Measurements from ENCODE around the gene CAP2.

DNA sequence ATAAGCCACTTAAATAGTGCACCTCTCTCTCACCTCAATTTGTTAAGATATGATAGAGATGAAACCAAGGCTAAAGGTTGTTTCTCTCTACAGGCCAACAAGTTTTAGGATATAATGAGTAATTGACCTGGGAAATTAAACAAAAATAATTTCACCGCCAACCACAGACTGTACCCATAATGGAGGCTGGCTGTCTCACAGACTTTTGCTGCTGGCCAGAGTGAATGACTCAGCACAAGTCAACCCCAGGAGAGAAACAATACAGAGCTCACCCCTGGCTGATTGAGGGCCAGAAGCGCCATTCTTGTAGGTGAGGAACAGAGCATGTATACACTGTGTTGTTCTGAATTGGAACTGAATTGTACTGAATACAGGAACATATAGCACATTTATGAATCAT lies 99.9 kb downstream of the CAP2 start:
- TF ChIP-seq, protein P1, sequence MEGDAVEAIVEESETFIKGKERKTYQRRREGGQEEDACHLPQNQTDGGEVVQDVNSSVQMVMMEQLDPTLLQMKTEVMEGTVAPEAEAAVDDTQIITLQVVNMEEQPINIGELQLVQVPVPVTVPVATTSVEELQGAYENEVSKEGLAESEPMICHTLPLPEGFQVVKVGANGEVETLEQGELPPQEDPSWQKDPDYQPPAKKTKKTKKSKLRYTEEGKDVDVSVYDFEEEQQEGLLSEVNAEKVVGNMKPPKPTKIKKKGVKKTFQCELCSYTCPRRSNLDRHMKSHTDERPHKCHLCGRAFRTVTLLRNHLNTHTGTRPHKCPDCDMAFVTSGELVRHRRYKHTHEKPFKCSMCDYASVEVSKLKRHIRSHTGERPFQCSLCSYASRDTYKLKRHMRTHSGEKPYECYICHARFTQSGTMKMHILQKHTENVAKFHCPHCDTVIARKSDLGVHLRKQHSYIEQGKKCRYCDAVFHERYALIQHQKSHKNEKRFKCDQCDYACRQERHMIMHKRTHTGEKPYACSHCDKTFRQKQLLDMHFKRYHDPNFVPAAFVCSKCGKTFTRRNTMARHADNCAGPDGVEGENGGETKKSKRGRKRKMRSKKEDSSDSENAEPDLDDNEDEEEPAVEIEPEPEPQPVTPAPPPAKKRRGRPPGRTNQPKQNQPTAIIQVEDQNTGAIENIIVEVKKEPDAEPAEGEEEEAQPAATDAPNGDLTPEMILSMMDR (conservative IDR thresholded peaks at IDR 0.05 in 1 of 2, IDR thresholded peaks at IDR 0.05 in 1 of 2; ENCODE audit: low read depth in 1 of 2, low read length in 2 of 2), result no peak
- no peak for TF ChIP-seq EZH2 (IDR thresholded peaks at IDR 0.05; ENCODE audit: low read length, missing control alignments)
